Measurements from ENCODE around the gene KCNQ1.

The KCNQ1 gene

DNA sequence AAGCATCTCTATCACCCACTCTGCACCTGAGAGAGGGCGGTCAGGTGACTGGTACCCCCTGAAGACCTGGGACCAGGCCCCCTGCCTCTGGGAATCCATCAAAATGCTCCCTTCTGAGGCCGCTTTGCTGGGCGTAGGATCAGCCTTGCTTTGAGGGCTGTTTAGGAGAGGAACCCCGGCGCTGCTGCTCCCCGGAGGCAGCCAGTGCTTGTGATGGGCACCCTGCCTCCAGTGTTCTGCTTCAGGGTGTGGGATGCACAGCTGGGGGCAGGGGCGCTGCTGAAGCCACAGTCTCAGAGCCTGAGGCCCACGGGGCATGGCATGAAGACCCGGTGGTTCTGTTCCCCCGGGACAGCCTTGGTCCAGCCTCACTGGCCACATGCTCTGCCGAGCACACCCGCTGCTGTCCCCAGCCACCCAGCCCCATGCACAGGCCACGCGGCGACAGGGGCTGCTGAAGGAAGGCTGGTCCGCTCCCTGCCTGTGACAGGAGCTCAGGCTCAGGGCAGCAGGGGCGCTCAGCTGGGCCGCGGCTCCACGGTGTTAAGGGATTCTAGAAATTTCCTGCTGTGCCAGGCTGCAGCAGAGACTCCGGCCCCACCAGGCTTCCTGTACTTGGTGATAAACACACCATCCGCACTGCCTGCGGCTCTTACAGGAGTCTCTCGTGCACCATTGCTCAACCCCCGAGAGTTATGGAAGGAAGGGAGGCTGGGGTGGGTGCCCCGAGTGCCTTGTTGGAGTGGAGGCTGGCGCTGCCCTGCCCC, 91.0 kb downstream of the KCNQ1 start:
- no peak for DNase-seq (ENCODE audit: low spot score)

DNA sequence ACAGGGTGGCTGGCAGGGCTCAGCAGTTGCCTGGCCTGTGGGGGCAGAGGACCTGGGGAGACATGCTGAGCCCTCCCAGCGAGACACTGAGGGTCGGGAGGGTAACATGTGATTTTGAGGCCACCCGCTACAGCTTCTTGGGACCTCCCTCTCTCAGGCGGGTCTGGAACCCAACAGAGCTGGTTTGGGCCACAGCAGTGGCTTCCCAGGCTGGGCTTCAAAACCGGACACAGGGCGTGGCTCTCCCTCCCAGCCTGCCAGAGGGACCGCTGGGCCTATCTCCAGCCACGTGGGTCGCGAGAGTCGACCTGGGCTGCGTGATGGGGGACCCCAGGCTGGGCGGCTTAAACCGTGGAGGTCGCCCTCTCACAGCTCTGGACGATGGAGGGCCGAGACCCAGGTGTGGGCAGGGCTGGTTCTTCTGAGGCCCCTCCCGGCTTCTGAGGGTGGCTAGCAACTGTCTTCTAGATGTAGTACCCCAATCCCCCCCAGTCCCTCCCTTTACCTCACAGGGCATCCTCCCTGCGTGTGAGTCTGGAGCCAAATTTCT, 91.7 kb downstream of the KCNQ1 start:
- DNase-seq (ENCODE audit: low spot score), result no peak

DNA sequence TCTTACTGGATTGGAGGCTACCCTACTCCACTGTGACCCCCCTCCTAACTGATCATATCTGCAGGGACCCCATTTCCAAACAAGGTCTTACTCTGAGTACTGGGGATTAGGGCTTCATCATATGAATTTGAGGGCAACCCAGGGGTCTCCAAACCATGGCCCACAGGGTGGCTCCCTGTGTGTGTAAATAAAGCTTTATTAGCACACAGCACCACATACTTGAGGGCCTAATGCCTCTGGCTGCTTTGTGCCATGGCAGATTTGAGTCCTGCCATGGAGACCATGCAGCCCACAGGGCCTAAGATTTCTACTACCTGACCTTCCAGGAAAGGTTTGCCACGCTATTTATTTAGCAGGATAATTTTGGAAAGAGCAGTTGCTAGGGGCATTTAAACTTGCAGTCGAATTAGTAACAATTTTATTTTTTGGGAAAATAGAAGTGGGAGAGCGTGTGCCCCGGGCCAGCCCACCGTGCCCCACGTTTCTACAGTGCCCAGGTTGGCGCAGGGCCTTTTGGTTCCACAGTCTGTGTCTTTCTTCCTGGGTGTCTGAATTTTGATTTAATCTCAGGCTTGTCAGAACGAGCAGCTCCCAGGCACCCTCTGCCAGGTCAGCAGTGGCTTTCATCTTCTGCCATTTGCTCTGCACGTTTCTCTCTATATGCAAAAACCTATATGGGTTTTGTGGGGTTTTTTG, 92.3 kb downstream of the KCNQ1 start:
- no peak for DNase-seq (ENCODE audit: low spot score)

DNA sequence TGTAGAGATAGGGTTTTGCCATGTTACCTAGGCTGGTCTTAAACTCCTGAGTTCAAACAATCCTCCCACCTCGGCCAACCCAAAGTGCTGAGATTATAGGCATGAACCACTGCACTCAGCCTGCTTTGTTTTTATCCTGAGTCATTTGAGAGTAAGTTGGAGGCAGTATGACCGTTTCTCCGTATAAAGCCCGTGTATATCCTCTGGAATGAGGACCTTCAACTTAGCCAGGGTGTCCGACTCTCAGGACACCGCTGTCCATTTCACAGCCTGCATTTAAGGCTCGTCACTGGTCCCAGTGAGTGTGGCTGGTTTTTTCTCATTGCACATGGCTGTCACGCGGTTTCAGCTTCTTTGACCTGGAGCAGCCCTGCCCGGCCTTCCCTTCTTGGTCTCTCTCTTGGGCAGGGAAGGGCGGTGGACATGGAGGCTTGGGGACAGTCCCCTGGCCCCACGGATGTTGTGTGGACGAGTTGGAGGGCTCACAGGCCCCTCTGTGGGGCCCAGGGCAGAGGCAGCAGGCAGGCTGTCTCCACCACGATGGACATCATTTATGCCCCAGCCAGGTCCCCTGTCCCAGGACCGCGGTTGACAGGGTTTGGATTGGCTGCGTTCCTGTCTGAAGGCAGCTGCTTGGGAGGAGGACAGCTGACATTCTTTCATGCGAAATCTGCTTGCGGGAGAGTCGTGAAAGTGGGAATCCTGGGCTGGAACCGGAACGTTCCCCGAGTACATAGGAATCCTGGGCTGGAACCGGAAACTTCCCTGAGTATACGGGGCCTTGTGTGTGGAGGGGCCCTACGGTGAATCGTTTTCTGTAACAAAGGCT, 93.3 kb downstream of the KCNQ1 start:
- no peak for DNase-seq (ENCODE audit: low spot score)

DNA sequence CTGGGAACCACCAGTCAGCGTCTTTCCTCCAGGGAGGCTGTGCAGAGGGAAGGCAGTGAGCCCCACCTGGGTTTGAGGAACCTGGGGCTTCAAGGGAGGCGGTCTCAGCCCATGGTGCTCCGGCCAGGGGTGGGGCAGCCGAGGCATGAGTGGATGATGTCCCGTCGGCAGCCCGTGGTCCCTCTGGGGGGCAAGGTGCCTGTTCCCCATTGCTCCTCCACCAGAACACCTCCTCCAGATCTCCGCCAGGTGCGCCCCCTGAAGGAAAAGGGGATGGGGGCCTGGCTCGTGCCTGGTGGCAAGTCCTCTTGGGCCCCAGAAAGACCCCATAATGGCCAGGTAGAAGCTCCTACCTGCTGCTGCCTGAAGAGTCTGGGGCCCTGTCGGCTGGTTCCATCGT, 94.1 kb downstream of the KCNQ1 start:
- DNase-seq (ENCODE audit: low spot score), result no peak

DNA sequence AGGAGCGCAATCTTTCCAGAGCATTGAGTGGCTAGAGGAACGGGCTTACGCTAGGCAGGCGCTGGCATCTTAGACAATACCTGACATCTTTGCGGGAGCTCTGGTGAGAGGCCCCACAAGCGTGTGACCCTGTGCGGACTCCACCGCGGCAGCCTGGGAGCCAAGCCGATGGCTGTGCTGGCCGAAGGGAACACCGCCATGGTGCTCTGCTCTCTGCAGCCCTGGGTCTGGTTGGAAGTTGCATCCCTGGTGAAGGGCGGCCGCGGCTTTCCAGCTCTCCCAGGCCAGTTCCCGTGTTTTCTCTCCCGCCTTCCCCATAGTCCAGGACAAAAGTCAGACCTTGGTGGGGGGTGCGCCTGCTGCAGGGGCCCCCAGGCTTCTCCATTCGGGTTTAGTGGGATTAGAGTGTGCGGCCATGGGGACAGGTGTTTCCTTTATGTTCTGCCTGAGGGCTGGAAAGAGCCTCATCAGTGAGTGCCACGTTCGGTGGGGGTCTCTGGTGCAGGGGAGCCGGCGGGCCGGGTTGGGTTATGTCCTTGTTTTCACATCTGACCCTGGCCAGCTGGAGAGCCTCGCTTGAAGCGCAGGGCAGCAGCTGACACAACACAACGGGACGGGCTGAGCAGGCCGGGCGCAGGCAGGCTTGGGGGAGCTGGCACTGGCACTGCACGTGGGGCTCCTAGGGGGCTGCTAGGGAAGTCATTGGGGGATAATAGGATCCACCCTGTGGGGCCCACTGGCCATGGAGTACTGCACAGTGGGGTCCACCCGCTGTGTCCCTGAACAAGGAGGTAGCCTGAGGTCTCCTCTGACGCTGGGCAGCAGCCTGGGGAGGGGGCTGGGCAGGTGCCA, 94.8 kb downstream of the KCNQ1 start:
- DNase-seq (ENCODE audit: low spot score), result no peak

DNA sequence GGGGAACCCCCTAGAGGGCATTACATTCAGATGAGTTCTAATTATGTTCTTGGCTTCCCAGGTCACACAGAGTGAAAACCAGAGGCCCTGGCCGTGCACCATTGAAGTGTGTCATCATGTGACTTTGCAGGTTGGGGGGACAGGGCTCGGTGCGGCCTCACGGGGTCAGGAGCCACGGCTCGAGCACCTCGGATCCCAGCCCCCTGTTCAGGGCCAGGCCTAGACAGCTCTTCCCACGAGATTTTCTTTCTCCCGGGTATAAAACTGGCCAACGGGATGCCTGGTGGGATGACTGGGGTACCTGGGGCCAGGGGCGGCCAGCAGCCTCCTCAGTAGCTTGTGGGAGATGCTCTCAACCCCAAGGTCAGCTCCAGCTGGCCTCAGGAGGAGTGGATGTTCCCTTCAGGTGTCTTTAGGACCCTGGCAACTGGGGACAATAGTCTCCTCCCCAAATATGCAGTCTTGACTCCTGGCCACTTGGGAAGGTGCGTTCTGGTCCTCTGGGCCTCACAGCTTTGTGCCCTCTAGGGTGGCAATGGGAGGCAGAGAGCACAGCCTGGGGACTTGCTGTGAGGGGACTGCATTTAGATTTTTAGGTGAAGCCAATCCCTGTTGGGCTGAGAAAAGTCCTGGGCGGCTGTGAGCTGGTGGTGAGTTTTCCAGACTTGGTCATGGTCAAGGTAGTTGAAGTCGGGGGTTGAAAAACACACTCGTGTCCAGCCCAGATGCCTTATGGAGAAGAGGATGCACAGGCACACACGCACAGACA, 95.6 kb downstream of the KCNQ1 start:
- no peak for DNase-seq (ENCODE audit: low spot score)

DNA sequence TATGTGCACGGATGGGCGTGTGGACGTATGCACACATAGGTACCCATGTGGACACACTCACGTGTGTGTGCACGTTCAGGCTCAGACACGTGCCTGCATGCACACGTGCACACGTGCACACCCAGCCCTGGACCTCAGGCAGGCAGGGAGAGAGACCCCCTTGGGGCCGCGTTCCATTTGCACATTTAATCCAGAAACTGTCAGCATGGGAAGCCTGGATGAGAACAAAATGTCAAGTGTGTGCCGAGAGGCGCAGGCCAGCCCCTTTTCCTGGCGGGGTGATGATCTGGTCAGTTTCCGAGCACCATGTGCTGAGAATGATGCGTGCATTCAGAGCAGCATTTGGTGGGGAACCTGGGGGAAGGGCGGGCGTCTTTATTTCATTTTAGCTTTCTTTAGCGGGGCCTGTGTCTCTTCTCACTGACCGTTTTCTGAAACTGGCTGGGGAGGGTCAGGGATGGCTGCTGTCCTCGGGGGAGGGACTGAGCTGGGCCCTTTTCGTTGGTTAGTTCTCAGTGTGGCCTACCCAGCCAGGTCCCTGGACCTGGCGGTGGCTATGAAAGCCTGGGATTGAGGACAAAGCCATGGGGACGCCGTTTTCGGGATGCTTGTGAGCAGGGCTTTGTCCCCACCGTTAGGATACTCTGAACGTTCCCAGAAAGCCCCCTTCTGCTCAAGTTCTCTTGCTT, 96.3 kb downstream of the KCNQ1 start:
- no peak for DNase-seq (ENCODE audit: low spot score)

DNA sequence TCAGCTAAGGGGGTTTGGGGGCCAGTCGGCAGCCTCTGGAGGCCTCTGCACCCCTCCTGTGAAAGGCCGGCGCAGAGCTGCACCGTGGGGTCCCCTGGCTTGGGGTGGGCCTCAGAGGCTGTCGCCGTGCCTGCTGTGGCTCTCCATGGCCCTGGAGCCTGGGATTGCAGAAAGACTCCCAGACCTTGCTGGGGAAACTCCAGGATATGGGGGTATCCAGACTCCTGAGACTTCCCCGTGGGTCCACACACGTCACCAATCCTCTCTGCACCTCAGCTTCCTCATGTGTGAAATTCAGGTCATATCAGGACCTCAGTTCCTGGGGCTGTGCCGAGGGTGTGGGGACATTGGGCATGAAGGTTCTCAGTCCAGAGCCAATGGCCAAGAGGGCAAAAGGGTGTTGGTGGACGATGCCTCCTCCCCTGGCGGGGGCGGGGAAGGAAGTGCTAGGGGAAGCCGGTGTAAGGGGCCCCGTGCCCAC, 97.1 kb downstream of the KCNQ1 start:
- DNase-seq (ENCODE audit: low spot score), result no peak

DNA sequence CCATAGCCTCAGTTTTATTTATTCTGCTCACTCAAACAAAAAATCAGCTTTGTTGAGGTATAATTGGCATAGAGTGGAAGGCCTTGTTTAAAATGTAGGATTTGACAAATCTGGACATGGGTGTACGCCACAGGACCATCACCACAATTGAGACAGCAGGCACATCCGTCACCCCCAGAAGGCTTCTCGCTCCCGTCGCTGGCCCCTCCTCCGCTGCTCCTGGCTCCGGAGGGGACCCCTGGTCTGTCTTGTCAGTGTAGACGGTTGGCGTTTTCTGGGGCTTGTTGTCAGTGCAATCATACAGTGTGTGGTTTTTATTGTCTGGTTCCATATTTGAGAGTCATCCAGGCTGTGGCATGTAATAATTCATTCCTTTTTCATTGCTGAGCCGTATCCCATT, 97.6 kb downstream of the KCNQ1 start:
- no peak for DNase-seq (ENCODE audit: low spot score)

DNA sequence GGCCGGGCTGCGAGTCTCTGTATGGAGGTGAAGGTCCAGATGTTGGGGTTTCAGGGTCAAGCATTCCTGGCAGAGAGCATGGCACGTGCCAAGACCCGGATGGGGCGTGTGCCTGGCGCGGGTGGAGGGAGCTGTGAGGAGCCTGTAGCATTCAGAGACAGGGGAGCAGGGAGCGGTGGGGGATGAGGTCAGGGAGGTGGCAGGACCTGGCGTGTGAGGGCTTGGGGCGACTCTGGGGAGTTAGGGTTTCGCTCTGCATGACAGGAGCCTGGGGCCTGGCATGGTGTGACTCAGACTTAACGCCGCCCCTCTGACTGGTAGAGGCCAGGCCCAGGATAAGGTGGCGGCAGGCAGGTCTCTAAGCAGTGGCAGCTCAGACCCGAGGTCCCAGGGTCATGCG, 103.0 kb downstream of the KCNQ1 start:
- DNase-seq (ENCODE audit: low spot score), result no peak

DNA sequence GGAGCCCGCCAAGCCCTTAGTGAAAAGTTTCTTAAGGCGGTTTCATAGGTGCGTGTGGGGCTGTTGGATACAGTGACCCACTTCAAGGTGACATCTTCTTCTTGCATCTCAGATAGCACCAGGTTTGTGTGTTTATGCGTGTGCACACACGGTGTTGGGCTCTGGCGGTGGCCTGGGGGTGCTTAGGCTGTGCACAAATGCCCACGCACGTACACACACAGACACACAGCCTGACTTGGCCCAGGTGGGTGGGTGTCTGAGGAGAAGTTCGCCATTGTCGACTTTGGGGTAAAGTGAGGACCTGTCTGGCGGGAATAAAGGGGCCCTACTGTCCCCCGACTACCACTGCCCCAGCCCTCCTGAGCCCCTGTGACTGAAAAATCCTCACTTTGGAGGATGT, 103.8 kb downstream of the KCNQ1 start:
- DNase-seq (ENCODE audit: low spot score), result no peak

DNA sequence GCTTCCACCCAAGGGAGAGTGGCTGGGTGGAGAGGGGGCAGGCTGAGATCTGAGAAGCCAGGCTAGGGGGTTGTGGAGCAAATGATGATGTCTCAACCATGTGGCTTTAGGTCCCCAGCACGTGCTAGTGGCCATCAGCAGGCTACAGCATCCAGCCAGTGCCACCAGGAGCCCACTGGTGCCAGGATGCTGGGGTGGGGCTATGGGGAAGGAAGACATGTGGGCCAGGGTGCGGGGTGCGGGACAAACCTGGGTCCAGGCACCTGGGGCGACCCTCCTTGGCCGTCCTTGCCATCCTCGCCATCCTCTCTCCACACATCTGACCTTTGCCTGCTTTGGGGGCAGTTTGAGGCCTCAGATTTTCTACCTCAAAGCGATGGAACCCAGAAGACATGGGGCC, 104.3 kb downstream of the KCNQ1 start:
- no peak for DNase-seq (ENCODE audit: low spot score)

DNA sequence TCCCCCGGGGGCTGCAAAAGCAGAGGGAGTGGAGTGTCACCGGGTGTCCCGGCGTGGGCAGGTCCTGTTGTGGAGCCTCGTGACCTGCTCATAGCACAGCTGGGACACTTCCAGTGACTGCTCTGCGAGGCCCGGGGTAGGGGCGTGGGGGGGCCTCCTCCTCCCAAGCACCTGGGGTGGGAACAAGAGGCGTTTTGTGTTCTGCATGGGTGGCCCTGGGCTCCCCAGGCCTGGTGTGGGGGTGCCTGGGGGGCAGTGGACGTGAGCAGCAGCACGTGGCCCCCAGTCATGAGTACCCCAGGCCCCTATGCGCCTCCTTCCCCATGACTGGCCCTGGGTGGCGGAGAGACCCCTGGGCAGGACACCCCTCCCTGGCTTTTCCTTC, 104.7 kb downstream of the KCNQ1 start:
- DNase-seq (ENCODE audit: low spot score), result no peak

DNA sequence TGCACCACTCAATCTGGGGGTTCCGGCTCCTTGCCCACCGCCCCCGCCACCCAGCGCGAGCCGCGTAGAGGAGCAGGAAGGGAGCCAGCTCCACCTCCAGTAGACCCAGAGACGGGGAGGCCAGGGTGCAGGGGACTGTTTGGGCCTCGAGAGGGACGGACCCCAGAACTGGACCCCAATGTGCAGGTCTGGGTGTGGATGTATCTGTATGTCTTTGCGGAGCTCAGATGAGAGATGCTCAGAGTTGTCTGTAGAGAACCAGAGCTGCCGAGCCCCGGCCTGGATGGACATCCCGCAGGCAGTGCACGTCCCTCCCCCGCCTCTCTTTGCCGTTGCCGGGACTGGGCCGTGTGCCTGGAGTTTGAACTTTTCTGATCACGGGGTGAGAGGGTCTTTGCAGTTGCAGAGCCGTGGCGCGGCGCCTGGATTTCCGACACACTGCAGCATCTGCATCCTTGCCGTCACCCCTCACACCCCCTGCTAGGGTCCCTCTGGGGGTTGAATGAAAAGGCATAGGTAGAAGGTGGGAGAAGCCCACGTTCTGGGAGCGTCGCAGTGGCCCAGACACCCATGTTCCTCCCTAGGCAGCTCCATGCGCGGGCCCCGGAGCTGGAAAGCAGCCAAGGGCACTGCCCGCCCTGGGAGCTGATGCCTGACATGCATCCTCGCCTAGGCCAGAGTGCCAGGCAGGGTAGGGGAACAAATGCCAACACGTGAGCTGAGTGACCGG, 105.2 kb downstream of the KCNQ1 start:
- DNase-seq (ENCODE audit: low spot score), result no peak

DNA sequence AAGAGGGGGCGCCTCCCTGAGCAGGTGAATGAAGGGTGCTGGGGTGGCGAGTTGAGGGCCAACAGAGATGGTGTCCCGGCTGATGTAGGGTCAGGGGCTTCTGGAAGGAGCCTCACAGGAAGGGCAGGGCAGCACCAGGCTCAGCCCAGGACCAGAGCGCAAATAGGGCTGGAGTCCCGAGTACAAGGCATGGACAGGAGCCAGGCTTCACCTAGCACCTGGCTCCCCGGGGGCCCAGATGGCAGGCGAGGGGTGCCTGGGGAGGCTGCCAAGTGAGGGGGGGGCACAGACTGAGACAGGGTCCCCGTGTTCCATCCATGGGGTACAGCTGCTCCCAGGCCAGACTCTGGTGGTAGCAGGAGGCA, 105.8 kb downstream of the KCNQ1 start:
- no peak for DNase-seq (ENCODE audit: low spot score)

DNA sequence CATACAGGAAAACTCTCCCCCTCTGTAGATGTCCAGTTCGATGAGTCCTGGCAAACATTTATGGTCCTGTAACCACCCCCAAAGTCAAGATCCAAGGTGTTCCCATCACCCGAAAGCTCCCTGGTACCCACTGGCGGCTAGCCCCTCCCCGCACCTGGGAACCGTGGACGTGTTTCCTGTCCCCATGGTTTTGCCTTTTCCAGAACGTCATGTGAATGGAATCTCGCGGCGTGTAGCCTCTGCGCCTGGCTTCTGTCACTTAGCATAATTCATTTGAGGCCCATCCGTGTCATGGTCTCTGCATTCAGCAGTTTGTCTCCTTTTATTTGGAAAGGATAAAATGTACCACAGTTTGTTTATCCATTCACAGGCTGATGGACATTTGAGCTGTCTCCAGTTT, 106.3 kb downstream of the KCNQ1 start:
- no peak for DNase-seq (ENCODE audit: low spot score)

DNA sequence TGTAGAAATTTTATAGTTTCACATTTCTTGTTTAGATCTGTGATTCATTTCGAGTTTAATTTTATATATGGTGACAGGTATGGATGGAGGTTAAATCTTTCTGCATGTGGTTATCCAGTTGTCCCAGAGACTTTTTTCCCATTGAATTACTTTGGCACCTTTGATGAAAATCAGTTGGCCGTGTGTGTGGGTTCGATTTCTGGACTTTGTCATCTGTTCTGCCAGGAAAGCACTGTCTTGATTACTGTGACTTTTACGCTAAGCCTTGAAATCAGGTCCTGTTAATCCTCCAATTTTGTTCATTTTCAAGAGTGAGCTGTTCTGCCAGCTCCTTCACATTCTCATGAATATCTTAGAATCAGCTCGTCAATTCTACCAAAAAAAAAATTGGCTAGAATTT, 107.4 kb downstream of the KCNQ1 start:
- no peak for DNase-seq (ENCODE audit: low spot score)

DNA sequence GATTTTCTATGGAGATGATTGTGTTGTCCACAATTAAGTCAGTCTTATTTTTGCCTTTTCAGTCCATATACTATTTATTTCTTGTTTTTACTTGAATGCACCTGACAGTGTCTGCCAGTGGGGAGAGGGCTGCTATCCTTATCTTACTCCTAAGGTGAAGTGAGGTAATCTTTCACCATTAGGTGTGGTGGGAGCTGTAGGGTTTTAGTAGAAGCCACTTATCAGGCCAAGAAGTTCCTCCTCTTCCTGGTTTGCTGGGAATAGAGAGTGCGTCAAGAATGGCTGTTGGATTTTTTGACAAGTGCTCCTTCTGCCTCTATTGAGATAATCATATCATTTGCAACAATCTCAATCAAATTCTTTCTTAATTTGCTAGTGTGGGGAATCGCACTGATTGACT, 108.4 kb downstream of the KCNQ1 start:
- no peak for DNase-seq (ENCODE audit: low spot score)

DNA sequence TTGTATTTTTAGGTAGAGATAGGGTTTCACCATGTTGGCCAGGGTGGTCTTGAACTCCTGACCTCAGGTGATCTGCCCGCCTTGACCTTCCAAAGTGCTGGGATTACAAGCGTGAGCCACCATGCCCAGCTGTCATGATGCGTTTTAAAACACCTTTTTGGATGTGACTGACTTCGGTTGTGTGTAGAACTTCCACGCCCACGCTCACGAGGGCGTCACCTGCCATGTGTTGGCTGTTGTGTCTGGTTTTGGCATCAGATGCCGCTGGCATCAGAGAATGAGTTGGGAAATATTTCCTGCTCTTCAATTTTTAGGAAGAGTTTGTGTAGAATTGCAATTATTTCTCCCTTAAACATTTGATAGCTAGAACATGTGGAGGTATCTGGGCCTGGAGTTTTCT, 109.1 kb downstream of the KCNQ1 start:
- DNase-seq (ENCODE audit: low spot score), result no peak

All from D341Med (cell line).